Smooth muscle cell (in vitro differentiated cells): Measurements from ENCODE around the gene DLGAP1. TPM values are rescaled to one million over a fixed set of nuclear protein-coding genes. Genes with fewer than 3 reads are reported as not detected.
A peak's percentile ranks its signal among the peaks of the same experiment; 100 is the strongest.

Experiments used
- DNase-seq: peaks from one replicate; lab custom pipeline; 2025; ENCODE audit not compliant: unreplicated experiment; lab: John Stamatoyannopoulos, UW
- H2AFZ ChIP-seq: fragments of 200-600 bp; sonication (generic); 2 replicates; pipeline ENCODE4 v1.6.0; 2016; ENCODE audit warnings: antibody characterized with exemption, low read depth, mild to moderate bottlenecking
- H3F3A ChIP-seq: fragments of 200-600 bp; sonication (generic); 2 replicates; pipeline ENCODE4 v1.6.0; 2017; ENCODE audit warnings: antibody characterized with exemption, low read depth
- H3K27ac ChIP-seq: fragments of 200-600 bp; sonication (generic); 2 replicates; pipeline ENCODE4 v1.5.1; 2016; ENCODE audit warnings: low read depth, mild to moderate bottlenecking
- H3K27me3 ChIP-seq: fragments of 200-600 bp; sonication (generic); 2 replicates; pipeline ENCODE4 v1.6.1; 2016; ENCODE audit warnings: low read depth, mild to moderate bottlenecking
- H3K36me3 ChIP-seq: fragments of 200-600 bp; sonication (generic); 2 replicates; pipeline ENCODE4 v1.5.1; 2016; ENCODE audit warnings: low read depth
- H3K4me1 ChIP-seq: fragments of 200-600 bp; sonication (generic); 2 replicates; pipeline ENCODE4 v1.5.1; 2016; ENCODE audit warnings: low read depth
- H3K4me2 ChIP-seq: fragments of 200-600 bp; sonication (generic); 2 replicates; pipeline ENCODE4 v1.6.0; 2016; ENCODE audit warnings: mild to moderate bottlenecking
- H3K4me3 ChIP-seq: fragments of 200-600 bp; sonication (generic); 2 replicates; pipeline ENCODE4 v1.5.1; 2016; ENCODE audit warnings: mild to moderate bottlenecking
- H3K79me2 ChIP-seq: fragments of 200-600 bp; sonication (generic); 2 replicates; pipeline ENCODE4 v1.6.0; 2016; ENCODE audit warnings: low read depth, mild to moderate bottlenecking
- H3K9ac ChIP-seq: fragments of 200-600 bp; sonication (generic); 2 replicates; pipeline ENCODE4 v1.6.0; 2016; ENCODE audit warnings: low read depth
- H3K9me3 ChIP-seq: fragments of 200-600 bp; sonication (generic); replicated peaks from 2 replicates; pipeline ENCODE4 v1.5.1; 2016; ENCODE audit warnings: low read depth
- H4K20me1 ChIP-seq: fragments of 200-600 bp; sonication (generic); 2 replicates; pipeline ENCODE4 v1.6.0; 2016; ENCODE audit warnings: low read depth
- WGBS: methylation state at CpG from one replicate; pipeline ENCODE4 v1.1.7; 2016; ENCODE audit warnings: low lambda C conversion rate; 5-methylcytosine and 5-hydroxymethylcytosine counted together
- polyA plus RNA-seq: library from polyadenylated mRNA; unstranded; fragments of >200 nt; fragmentation: Nextera tagmentation; extraction: Ambion mirVana; gene quantifications from 2 replicates; pipeline ENCODE4 v1.2.1, GENCODE V29; 2016
- total RNA-seq: library from RNA; depleted of rRNA; stranded (reverse); fragments of >200 nt; gene quantifications from 2 replicates; pipeline ENCODE4 v1.2.3, GENCODE V29; 2014
- TF ChIP-seq, protein P1 (sequence below): fragments of 200-600 bp; sonication (generic); IDR thresholded peaks from 2 replicates; pipeline ENCODE4 v1.5.1; 2017; ENCODE audit warnings: borderline replicate concordance, mild to moderate bottlenecking, antibody characterized with exemption; ENCODE audit not compliant: insufficient read depth, poor library complexity, severe bottlenecking

The DLGAP1 gene
- total and polyA plus RNA-seq, 2 experiments from 2014 or later = 2.6 to 11.3 TPM

GRCh38 chr18:3692691-3693090 lies 762.4 kb downstream of the DLGAP1 start:
- no peak for DNase-seq
- Histone ChIP-seq H3K27ac (no peak overlapping the region), H3K4me1 (peaks cover 10% of the 10 kb centered on the region), H4K20me1 (no peaks in the 10 kb centered on the region), H3K36me3 (no peaks in the 10 kb centered on the region), H3K4me2 (no peak overlapping the region), H3F3A (peaks cover 3% of the 10 kb centered on the region), H3K9ac (no peak overlapping the region), H2AFZ (no peak overlapping the region), H3K27me3 (no peaks in the 10 kb centered on the region), H3K4me3 (no peak overlapping the region), H3K79me2 (no peaks in the 10 kb centered on the region), H3K9me3 (no peaks in the 10 kb centered on the region)
- TF ChIP-seq, protein P1, sequence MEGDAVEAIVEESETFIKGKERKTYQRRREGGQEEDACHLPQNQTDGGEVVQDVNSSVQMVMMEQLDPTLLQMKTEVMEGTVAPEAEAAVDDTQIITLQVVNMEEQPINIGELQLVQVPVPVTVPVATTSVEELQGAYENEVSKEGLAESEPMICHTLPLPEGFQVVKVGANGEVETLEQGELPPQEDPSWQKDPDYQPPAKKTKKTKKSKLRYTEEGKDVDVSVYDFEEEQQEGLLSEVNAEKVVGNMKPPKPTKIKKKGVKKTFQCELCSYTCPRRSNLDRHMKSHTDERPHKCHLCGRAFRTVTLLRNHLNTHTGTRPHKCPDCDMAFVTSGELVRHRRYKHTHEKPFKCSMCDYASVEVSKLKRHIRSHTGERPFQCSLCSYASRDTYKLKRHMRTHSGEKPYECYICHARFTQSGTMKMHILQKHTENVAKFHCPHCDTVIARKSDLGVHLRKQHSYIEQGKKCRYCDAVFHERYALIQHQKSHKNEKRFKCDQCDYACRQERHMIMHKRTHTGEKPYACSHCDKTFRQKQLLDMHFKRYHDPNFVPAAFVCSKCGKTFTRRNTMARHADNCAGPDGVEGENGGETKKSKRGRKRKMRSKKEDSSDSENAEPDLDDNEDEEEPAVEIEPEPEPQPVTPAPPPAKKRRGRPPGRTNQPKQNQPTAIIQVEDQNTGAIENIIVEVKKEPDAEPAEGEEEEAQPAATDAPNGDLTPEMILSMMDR = no peak
- 85% methylated on average over 2 of the region's 2 CpGs for WGBS

GRCh38 chr18:3692113-3692621 lies 762.9 kb downstream of the DLGAP1 start:
- H3K79me2 ChIP-seq = no peaks in the 10 kb centered on the region
- H3K9me3 ChIP-seq = no peaks in the 10 kb centered on the region
- H3K4me2 ChIP-seq = no peak overlapping the region
- no peak overlapping the region for H3K9ac ChIP-seq
- no peak for DNase-seq
- peaks cover 3% of the 10 kb centered on the region for H3F3A ChIP-seq
- no peak overlapping the region for H2AFZ ChIP-seq
- no peak overlapping the region for H3K4me3 ChIP-seq
- H3K36me3 ChIP-seq = no peaks in the 10 kb centered on the region
- no peaks in the 10 kb centered on the region for H4K20me1 ChIP-seq
- no peak overlapping the region for H3K27ac ChIP-seq
- H3K4me1 ChIP-seq = peaks cover 10% of the 10 kb centered on the region
- WGBS = 92% methylated on average over 2 of the region's 2 CpGs
- no peaks in the 10 kb centered on the region for H3K27me3 ChIP-seq
- TF ChIP-seq, protein P1 = no peak

DNA sequence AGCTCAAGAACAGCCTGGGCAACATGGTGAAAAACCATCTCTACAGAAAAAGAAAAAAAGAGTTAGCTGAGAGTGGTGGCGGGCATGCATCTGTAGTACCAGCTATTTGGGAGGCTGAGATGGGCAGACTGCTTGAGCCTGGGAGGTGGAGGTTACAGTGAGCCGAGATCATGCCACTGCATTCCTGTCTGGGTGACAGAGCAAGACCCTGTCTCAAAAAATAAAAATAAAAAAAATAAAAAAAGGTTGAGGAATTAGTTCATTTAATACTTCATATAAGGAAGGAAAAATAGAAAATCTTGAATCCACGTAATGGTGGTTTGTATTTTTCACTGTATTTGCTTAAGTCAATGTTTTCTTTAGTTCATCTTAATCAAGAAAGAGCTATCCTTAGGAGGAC lies 763.4 kb downstream of the DLGAP1 start:
- H3F3A ChIP-seq = peaks cover 3% of the 10 kb centered on the region
- TF ChIP-seq, protein P1 = no peak
- no peaks in the 10 kb centered on the region for H3K9me3 ChIP-seq
- H3K9ac ChIP-seq = no peak overlapping the region
- no peak for DNase-seq
- H3K4me1 ChIP-seq = peaks cover 10% of the 10 kb centered on the region
- no peak overlapping the region for H3K4me3 ChIP-seq
- H4K20me1 ChIP-seq = no peaks in the 10 kb centered on the region
- 97% methylated on average over 3 of the region's 3 CpGs for WGBS
- no peaks in the 10 kb centered on the region for H3K36me3 ChIP-seq
- H3K27me3 ChIP-seq = no peaks in the 10 kb centered on the region
- no peaks in the 10 kb centered on the region for H3K79me2 ChIP-seq
- H2AFZ ChIP-seq = no peak overlapping the region
- no peak overlapping the region for H3K4me2 ChIP-seq
- no peak overlapping the region for H3K27ac ChIP-seq

DNA sequence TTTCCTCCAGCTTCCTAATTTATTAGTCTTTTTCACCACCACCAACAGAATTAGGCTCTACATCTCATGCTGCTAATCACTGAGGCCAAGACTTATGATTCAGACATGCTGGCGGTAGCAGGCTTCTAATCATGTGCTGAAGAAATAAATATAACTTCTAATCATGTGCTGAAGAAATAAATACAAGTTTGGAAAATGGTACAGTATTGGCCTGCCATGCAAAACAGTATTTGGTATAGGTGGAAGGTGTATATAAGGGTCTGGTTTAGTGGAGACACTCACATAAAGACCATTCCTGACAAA lies 764.4 kb downstream of the DLGAP1 start:
- no peaks in the 10 kb centered on the region for H3K9me3 ChIP-seq

More for the DNA sequence above, 764.4 kb downstream of the DLGAP1 start:
- H3K79me2 ChIP-seq = no peaks in the 10 kb centered on the region
- H3K36me3 ChIP-seq = no peaks in the 10 kb centered on the region
- TF ChIP-seq, protein P1 = no peak
- H2AFZ ChIP-seq = no peak overlapping the region
- H3K4me2 ChIP-seq = no peak overlapping the region
- 44% methylated on average over 1 of the region's 1 CpG for WGBS
- DNase-seq = no peak
- peaks cover 3% of the 10 kb centered on the region for H3F3A ChIP-seq
- H3K9ac ChIP-seq = no peak overlapping the region
- peaks cover 10% of the 10 kb centered on the region for H3K4me1 ChIP-seq
- no peaks in the 10 kb centered on the region for H4K20me1 ChIP-seq
- no peak overlapping the region for H3K4me3 ChIP-seq
- H3K27me3 ChIP-seq = no peaks in the 10 kb centered on the region
- H3K27ac ChIP-seq = peak overlapping the region; percentile 83
